Measurements from ENCODE around the gene PARVB. TPM values are rescaled to one million over a fixed set of nuclear protein-coding genes. Genes with fewer than 3 reads are reported as not detected.

The PARVB gene
- total RNA-seq, 4 donors from 2014 or later: 32.1 to 61.9 (median 41.9) TPM

- TF ChIP-seq EP300 (IDR thresholded peaks at IDR 0.05): no peak
- peak in 3 of 4 experiments; percentile 77 to 86 (median 84) for TF ChIP-seq CTCF (IDR thresholded peaks at IDR 0.05)
- TF ChIP-seq POLR2A (IDR thresholded peaks at IDR 0.05): no peak
- Histone ChIP-seq H3K27me3 (no peaks in the 10 kb centered on the region), H3K4me1 (peaks cover 0 to 25% (median 4%) of the 10 kb centered on the region in 3 donors), H3K4me3 (peak overlapping the region; percentile 5 to 32), H3K27ac (peak overlapping the region in 1 of 4 donors; percentile 25), H3K9me3 (no peaks in the 10 kb centered on the region), H3K36me3 (peaks cover 0 to 8% of the 10 kb centered on the region in 2 donors)
- peak; percentile 47 for ATAC-seq
- 28 to 32% methylated on average over 12 to 18 of the region's 27 CpGs for WGBS, 2 donors (ENCODE audit: low coverage in 1 of 2)
Observed at GRCh38 chr22:44080936-44081861, 57.1 kb downstream of the PARVB start.

- 88 to 97% methylated on average over 4 to 9 of the region's 9 CpGs for WGBS, 2 donors (ENCODE audit: low coverage in 1 of 2)
- no peak for ATAC-seq
- TF ChIP-seq POLR2A (IDR thresholded peaks at IDR 0.05) (no peak), POLR2AphosphoS5 (IDR thresholded peaks at IDR 0.05) (no peak), CTCF (IDR thresholded peaks at IDR 0.05) (no peak), EP300 (IDR thresholded peaks at IDR 0.05) (no peak)
- Histone ChIP-seq H3K27ac (no peak overlapping the region), H3K4me3 (no peak overlapping the region), H3K4me1 (peaks cover 0 to 40% (median 4%) of the 10 kb centered on the region in 3 donors), H3K9me3 (no peaks in the 10 kb centered on the region), H3K27me3 (no peaks in the 10 kb centered on the region), H3K36me3 (peaks cover 0 to 8% of the 10 kb centered on the region in 2 donors)
Observed at GRCh38 chr22:44082801-44083200, 58.7 kb downstream of the PARVB start.

DNA sequence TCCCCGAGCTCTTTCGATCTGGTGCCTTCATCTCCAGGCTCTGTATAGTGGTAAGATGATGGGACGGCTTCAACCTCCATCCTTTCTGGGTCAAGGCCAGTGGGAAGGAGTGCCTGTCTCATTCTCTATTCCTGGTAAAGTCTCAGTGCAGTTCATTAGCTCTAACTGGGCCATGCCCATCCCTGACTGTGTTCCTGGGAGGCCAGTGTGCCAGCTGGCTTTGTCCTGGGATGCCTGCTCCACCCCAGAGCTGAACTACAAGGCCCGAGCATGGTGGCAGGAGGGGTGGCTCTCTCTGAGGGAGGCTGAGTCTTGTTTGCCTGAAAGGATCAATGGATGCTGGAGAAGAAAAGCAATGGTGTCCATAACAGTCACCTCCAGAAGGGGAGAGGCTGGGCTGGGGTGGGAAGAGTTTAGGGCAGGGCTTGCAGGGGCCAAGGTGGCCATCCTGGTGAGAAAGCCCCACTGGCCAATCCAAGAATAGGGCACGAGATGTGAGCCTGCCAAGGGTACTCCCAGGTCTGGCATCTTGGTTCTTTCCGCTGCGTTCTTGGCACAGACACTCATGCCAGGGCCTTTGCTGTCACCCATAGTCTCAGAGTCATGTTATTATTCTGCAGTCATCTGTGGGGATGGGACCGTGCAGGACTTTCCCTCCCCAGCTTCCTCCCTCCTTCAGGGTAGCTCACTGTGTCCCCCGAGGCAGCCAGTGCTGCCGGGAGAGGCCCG, 60.1 kb downstream of the PARVB start:
- 91 to 92% methylated on average over 3 to 5 of the region's 11 CpGs for WGBS, 2 donors (ENCODE audit: low coverage in 1 of 2)
- no peak for ATAC-seq

GRCh38 chr22:44085743-44086270, 61.7 kb downstream of the PARVB start:
- ATAC-seq: peak; percentile 60
- H3K27me3 ChIP-seq: no peaks in the 10 kb centered on the region
- H3K36me3 ChIP-seq: peaks cover 0 to 5% of the 10 kb centered on the region in 2 donors
- H3K27ac ChIP-seq: peak overlapping the region in 3 of 4 donors; percentile 64 to 74 (median 72)
- H3K4me1 ChIP-seq: peaks cover 0 to 68% (median 8%) of the 10 kb centered on the region in 3 donors
- WGBS, 2 donors (ENCODE audit: low coverage in 1 of 2): 30 to 52% methylated on average over 2 to 10 of the region's 11 CpGs
- H3K4me3 ChIP-seq: no peak overlapping the region
- H3K9me3 ChIP-seq: no peaks in the 10 kb centered on the region
- no peak for TF ChIP-seq EP300 (IDR thresholded peaks at IDR 0.05)
- TF ChIP-seq CTCF (IDR thresholded peaks at IDR 0.05): peak in 3 of 4 experiments; percentile 28 to 44 (median 36)

More for the DNA sequence above, 60.1 kb downstream of the PARVB start:
- Histone ChIP-seq H3K27me3 (no peaks in the 10 kb centered on the region), H3K27ac (no peak overlapping the region), H3K4me3 (no peak overlapping the region), H3K9me3 (no peaks in the 10 kb centered on the region), H3K4me1 (peaks cover 0 to 54% (median 8%) of the 10 kb centered on the region in 3 donors), H3K36me3 (peaks cover 0 to 8% of the 10 kb centered on the region in 2 donors)
- TF ChIP-seq EP300 (IDR thresholded peaks at IDR 0.05) (no peak), CTCF (IDR thresholded peaks at IDR 0.05) (no peak), POLR2A (IDR thresholded peaks at IDR 0.05) (no peak)
